ENCODE data around the gene ENG.
"Not testable (repeated sequence)": the region's sequence is repeated elsewhere in the genome, so short reads cannot be mapped to it uniquely, and the experiment has no call there.

ENG gene

DNA sequence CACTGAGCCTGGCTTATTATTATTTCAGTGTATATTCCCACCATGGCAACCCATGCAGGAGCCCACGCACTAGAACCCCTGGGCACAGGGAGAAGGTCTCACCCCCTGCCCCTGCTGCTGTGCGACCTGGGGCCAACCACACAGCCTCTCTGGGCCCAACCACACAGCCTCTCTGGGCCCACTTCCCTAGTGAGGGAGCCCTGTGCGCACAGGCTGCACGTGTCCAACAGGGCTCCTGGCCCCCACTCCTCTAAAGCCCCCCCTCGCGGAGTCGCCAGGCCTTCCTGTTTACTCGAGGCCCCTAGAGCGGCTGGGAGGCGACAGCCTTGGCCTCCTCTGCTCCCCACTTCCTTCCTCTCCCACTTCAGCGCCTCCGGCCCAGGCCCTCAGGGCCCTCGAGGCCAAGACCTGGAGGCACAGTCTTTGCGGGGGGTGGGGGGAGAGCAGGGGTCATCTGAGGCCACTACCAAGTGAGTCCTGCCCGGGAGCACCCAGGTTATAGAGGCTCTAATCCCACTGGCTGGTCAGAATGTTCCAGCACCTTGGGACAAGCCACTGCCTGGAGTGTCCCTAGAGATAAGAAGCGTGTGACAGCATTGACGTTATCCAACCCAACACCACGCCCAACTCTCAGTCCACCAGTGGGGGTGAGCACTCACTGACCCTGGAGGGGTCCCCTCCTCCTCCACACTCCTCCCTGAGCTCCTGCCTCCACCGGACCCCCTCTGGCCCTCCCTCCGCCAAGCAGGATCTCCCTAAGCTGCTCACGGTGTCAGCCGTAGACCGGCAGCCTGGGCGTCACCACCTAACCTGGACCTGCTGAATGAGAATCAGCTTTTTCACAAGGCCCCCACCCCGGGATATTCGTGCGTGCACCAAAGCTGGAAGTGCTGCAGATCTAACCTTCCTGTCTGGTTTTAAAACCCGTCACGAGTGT lies 7.9 kb upstream of the ENG start:
- peak; percentile 22 for DNase-seq

GRCh38 chr9:127860779-127861178 lies 6.3 kb upstream of the ENG start:
- no peak for DNase-seq

DNA sequence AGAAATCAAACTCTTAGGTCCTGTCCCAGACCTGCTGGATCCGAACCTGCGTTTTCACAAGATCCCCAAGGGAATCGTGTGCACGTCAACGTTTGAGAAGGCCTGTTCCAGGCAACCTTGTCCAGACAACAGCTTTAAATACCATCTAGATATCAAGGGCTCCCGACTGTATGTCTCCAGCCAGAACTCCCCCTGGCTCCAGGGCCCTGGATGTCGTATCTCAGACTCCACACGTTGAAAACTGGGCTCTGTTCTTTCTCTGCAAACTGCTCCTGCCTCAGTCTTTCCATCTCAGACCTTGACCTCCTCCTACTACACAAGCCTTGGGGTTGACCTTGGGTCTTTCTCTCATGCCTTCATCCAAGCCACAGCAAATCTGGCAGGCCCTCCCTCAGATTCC lies 5.8 kb upstream of the ENG start:
- DNase-seq: no peak

- DNase-seq: no peak
Measured at GRCh38 chr9:127858041-127858512, 3.6 kb upstream of the ENG start.

DNA sequence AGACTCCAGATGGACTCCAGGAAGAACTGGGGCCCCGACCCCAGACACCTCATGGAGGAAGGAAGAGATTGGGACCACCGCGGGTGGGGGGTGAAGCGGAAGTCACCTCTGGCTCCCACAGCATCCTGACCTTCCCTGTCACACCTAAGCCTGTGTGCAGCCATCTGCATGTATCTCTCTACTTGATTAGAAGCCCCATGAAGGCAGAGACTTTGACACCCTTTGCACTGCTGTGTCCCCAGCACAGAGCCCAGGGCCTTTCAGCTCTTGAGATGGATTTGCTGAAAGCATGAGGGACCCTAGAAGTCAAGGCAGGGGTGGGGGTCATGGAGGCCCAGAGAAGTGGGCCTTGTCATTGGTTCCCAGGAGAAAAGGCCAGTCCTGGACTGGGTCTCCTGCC lies 2.8 kb upstream of the ENG start:
- no peak for DNase-seq

DNA sequence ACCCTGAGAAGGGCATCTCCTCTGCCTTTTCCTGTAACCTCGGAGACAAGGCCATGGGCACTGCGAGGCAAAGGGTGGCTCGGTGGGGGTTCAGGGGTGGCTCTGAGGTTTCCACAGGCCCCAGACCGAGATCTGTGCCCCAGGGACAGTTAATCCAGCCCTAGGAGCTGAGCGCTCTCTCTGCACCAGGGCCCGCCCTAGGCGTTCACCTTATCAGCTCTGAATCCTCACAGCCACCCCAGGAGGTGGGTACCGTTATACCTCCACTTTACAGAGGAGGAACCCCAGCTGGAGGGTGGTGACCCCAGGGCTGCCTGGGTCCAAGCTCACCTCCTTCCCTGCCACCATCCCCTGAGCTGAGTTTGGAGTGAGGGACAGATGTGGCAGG lies 2.3 kb upstream of the ENG start:
- DNase-seq: no peak

DNA sequence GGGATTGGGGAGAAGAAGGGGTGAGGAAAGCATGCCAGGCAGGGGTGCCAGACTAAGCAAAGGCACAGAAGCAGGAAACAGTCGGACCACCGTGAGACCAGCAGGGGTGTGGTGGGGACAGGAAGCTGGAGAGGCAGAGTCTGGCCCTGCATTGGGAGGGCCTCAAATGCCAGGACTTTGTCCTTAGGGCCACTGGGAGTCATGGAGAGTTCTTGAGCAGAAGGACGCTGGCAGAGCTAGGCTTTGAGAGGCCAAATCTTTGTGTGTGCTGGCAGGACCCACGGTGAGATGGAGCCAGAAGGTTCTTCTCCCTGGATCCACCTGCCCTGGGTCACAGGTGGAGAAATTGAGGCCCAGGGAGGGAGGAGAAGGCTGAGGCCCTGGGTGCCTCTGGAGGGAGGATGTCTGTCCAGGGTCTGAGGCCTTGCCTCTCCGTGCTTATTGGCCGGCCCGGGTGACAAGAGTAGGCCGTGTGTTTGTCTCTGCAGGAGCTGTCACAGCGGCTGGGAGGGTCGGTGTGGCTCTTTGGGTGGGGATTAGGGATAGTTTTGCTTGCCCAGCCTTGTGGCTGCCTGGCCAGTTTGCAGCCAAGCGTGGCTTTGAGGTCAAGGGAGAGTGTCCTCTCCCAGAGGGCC lies 1.8 kb upstream of the ENG start:
- DNase-seq: no peak

- DNase-seq: no peak
Measured at GRCh38 chr9:127855522-127855921, 1.1 kb upstream of the ENG start.

DNA sequence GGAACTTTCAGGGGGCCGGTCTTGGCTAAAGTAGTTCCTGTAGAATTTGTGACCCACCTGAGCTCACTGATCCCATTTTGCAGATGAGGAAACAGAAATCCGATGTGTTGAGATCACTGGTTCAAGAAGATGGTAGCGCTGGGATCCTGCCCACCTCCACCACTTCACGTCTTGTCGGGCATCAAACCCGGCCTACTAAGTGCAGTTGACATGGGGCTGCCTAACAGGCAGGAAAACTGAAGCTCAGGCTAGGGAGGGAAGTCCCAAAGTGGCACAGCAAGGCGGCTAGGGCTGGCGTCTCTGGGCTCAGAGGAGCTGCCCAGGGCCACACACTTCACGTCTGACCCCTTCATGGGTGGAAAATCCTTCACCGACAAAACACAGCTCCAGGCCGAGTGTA lies 502 bp upstream of the ENG start:
- no peak for DNase-seq

DNA sequence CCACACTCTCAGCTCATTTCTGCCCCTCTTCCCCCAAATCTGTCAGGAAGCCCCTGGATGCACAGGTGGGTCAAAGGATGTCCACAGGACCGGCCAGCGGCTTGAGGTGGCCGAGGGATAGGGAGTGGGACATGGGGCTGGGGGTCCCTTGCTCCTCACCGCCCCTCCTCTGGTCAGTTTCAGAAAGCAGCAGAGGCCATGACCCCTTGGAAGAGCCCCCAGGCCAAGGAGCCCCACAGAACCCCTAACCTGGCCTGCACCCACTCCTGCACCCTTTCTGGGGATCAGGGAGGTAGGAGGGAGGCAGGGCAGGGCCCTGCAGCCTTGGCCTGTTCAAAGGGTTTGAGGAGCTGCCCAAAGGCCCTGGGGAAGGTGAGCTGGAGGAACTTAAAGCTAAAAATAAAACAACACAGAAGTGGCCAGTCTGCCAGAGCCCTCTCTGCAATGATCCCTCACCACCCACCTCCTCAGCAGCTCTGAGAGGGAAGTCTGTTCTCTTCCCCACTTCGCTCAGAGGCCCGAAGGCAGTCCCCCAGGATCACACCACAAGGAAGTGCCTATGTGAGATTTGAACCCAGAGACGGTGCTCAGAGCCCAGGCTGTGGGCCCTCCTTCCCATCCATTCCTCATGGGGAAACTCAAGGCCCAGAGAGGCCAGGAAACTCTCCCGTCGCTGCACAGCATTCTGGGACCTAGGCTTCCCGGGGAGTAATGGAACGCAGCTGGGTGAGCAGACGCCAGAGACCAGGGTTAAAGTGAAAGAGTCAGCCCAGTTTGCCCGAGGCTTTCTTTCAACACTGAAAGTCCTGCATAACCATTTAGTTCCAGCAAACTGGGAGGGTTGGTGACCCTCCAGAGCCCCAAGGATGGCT lies 910 bp downstream of the ENG start:
- DNase-seq: no peak

DNA sequence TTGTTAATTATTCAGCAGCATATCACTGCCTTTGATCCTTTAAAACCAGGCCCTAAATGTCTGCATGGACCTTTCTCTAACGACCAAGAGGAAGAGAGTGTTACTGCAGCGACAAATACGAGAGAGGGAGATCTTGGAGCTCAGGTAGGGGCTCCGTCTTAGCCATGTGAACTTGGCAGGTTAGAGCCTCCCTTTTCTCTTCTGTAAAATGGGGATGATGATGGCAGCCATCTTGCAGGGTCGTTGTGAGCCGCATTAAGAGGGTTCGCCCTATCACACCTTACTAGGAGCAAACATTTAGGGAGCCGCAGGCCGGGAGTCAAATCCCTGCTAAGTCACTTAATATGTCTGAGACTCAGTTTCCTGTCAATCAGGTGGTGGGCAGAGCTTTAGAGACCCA lies 1.6 kb downstream of the ENG start:
- DNase-seq: no peak

DNA sequence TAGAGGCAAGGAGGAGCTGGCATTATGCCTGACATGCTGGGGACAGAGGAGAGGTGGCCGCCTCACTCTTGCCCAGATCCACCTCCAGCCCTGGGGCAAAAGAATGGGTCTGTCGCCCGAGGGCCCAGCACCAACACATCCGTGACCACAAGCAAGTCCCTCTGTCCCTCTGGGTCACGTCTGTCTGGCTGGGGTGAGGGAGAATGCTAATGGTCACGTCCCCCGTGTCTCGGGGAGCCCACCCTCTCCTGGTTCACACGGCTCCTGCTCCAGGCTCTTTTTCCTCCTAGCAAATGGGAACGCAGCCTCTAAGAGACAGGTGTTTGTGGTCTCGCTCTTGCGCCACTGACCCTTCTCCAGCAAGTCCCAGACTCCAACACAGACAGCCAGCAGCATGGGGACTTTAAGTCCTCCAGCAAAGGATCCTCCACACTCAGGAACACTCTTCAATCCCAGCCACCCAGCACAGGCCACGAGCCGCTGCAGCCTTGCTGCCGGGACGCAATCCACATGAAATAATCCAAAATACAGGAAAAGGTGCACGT lies 4.1 kb downstream of the ENG start:
- DNase-seq: no peak

DNA sequence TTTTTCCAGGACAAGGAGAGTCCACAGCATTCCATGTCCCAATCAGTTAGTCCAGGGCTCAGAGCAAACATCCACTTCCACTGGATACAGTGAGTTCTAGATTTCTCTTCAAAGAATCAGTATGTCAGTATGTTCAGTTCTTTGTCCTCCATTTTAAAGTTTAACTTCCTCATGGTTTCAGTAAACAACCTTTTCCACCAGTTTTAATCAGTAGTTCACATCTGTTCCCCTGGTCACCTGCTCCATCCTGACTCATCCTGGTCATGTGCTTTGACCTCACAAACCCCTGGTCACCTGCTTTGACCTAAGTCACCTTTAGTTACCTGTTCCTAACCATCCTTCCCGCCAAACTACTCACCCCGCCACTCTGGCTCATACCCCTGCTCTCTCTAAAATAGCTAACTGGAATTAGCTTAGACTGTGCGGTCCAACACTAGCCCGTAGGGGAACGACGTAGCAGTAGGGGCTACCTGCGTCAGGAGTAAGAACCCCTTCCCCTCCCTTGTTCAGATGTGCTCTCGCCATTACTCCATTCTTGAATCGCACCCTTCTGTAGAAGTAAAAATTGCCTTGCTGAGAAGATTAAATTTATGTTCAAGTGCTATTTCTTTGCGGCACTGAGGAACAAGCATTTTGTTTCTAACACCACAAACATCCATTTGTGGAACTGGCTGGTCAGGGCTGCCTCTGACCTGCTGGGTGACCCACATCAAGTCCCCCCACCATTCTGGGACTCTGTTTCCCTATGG lies 5.5 kb downstream of the ENG start:
- no peak for DNase-seq

- no peak for DNase-seq
Measured at GRCh38 chr9:127847833-127848755, 6.4 kb downstream of the ENG start.

DNA sequence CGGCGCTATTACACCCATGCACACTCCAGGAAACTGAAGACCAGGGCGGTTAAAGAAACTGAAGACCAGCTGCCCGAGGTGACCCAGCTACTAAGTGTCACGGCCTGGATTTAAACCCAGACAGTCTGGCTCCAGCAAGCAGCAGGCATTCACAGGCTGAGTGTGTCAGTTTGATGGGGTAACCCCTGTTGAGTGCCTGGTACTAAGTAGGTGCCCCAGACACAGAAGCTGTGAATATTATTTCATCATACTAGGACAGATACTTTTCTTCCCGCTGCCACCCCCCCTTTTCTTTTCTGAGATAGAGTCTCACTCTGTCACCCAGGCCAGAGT lies 7.3 kb downstream of the ENG start:
- no peak for DNase-seq

DNA sequence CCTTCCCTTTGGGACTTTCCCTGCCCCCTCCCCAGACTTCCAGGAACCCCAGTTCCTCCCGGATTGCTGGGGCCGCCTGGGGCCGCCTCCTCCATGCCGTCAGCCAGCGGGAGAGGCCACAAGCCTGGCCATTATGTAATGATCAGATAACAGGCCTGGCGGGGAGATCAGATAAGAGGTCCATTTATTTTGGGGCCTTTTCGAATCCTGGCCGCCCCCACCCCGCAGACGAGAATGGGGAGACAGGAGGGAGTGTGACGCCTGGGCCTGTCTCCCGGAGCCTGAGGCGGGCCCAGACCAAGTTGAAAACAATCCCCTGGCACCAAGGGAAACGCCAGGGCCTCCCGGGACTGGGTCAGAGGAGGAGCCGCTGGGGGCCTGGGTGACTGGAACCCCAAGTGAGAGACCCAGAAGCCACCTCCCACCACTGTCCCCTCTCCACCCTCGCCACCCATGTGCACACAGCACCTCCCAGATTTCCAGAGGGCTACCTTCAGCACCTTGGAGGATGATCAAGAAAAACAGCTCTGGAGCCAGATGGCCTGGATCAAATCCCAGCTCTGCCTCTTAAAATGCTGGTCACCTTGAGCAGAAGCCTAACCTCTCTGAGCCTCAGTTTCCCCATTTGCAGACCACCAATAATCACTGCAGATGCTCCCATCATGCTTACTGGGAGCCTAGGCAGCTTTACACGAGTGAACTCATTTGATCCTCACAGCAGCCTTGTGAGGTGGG lies 7.8 kb downstream of the ENG start:
- DNase-seq: no peak

GRCh38 chr9:127845619-127846018 lies 8.8 kb downstream of the ENG start:
- DNase-seq: not testable (repeated sequence)

- DNase-seq: no peak
Measured at GRCh38 chr9:127844821-127845359, 9.6 kb downstream of the ENG start.

GRCh38 chr9:127841087-127841835 lies 13.2 kb downstream of the ENG start:
- no peak for DNase-seq

Measured in activated CD4-positive, alpha-beta T cell treated with anti-CD3 and anti-CD28 coated beads, Interleukin-2, amount 50 U/mL, for 1 hour (primary cell).